ENCODE results near the gene AP1S3.

DNA sequence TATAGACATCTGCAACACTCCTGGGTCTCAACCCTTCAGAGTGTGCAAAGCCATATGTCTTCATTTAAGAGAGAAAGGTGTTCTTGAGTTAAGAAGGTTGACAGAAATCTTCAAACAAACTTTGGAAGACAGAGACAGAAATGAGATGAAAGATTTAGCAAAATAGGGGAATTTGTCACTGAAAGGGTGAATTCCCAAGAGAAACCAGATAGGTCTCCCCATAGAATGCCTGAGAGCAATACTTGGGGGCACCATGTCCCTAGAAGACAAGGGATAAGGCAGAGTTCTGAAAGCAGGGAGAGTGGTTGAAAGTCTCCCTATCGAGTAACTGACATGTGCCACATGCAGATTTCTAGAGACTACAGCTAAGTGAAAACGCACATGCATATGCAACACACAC is 50.0 kb downstream of the AP1S3 start:
- TF ChIP-seq CTCF (IDR thresholded peaks at IDR 0.05 in 8 of 11, conservative IDR thresholded peaks at IDR 0.05 in 3 of 11) (no peak), POLR2AphosphoS5 (IDR thresholded peaks at IDR 0.05) (no peak)
